HepG2 (cell line): ENCODE results near the gene ZNF284. TPM values are rescaled to one million over a fixed set of nuclear protein-coding genes. Genes with fewer than 3 reads are reported as not detected.
A peak's percentile ranks its signal among the peaks of the same experiment; 100 is the strongest.

Experiments used
- CENPBD1 ChIP-seq: sonication (generic); formaldehyde crosslinking; IDR thresholded peaks from 2 replicates; pipeline ENCODE4 v1.8.0; 2022; ENCODE audit warnings: missing genetic modification reagents, low read depth, mild to moderate bottlenecking, borderline replicate concordance
- CHD2 ChIP-seq: IDR thresholded peaks from 2 replicates; pipeline ENCODE4 v1.6.1; 2011; ENCODE audit warnings: low read depth, low read length, improper control_type of control experiment
- ELK4 ChIP-seq: sonication (generic); formaldehyde crosslinking; IDR thresholded peaks from 2 replicates; pipeline ENCODE4 v1.9.0; 2021; ENCODE audit warnings: missing genetic modification reagents, borderline replicate concordance
- FOSL2 ChIP-seq: sonication (generic); formaldehyde crosslinking; IDR thresholded peaks from 2 replicates; pipeline ENCODE4 v1.4.0; 2020; ENCODE audit warnings: missing genetic modification reagents
- HNF1B ChIP-seq: sonication (generic); formaldehyde crosslinking; IDR thresholded peaks from 2 replicates; pipeline ENCODE4 v1.5.1; 2020; ENCODE audit warnings: mild to moderate bottlenecking, moderate library complexity, missing genetic modification reagents
- KAT2B ChIP-seq: fragments of 150-350 bp; IDR thresholded peaks from 2 replicates; pipeline ENCODE4 v1.6.1; 2014; ENCODE audit warnings: low read depth, low read length, borderline replicate concordance
- RBAK ChIP-seq: sonication (generic); formaldehyde crosslinking; IDR thresholded peaks from 2 replicates; pipeline ENCODE4 v1.5.1; 2020; ENCODE audit warnings: mild to moderate bottlenecking, missing genetic modification reagents
- SALL2 ChIP-seq: sonication (generic); formaldehyde crosslinking; IDR thresholded peaks from 2 replicates; pipeline ENCODE4 v1.8.1; 2023; ENCODE audit warnings: mild to moderate bottlenecking, missing genetic modification reagents, inconsistent platforms
- SMAD1 ChIP-seq: sonication (generic); formaldehyde crosslinking; IDR thresholded peaks from 2 replicates; pipeline ENCODE4 v1.4.0; 2020; ENCODE audit warnings: missing genetic modification reagents, low read depth, mild to moderate bottlenecking, borderline replicate concordance
- SYNCRIP ChIP-seq: fragments of 200-400 bp; formaldehyde crosslinking; IDR thresholded peaks from 2 replicates; pipeline ENCODE4 v1.6.1; 2018; ENCODE audit warnings: mild to moderate bottlenecking, low read depth, low read length; ENCODE audit not compliant: insufficient read depth
- TP53 ChIP-seq: sonication (generic); formaldehyde crosslinking; conservative IDR thresholded peaks from 2 replicates; pipeline ENCODE4 v1.4.0; 2020; ENCODE audit warnings: missing genetic modification reagents
- YY1 ChIP-seq: IDR thresholded peaks from 2 replicates; pipeline ENCODE4 v1.6.1; 2011; ENCODE audit warnings: low read length, low read depth, moderate library complexity, mild to moderate bottlenecking; ENCODE audit not compliant: insufficient read depth, insufficient replicate concordance
- ZBED4 ChIP-seq: sonication (generic); formaldehyde crosslinking; IDR thresholded peaks from 2 replicates; pipeline ENCODE4 v1.4.0; 2020; ENCODE audit warnings: missing genetic modification reagents, borderline replicate concordance
- ZNF138 ChIP-seq: sonication (generic); formaldehyde crosslinking; IDR thresholded peaks from 2 replicates; pipeline ENCODE4 v1.5.0; 2020; ENCODE audit warnings: mild to moderate bottlenecking, low read depth, missing genetic modification reagents
- ZNF543 ChIP-seq: sonication (generic); formaldehyde crosslinking; IDR thresholded peaks from 2 replicates; pipeline ENCODE4 v1.4.0; 2020; ENCODE audit warnings: mild to moderate bottlenecking, missing genetic modification reagents
- ZNF557 ChIP-seq: sonication (generic); formaldehyde crosslinking; IDR thresholded peaks from 2 replicates; pipeline ENCODE4 v1.4.0; 2020; ENCODE audit warnings: missing genetic modification reagents
- ZNF570 ChIP-seq: sonication (generic); formaldehyde crosslinking; IDR thresholded peaks from 2 replicates; pipeline ENCODE4 v1.4.0; 2020; ENCODE audit warnings: mild to moderate bottlenecking, missing genetic modification reagents, borderline replicate concordance
- ZNF850 ChIP-seq: sonication (generic); formaldehyde crosslinking; conservative IDR thresholded peaks from 2 replicates; pipeline ENCODE4 v1.9.0; 2021; ENCODE audit warnings: mild to moderate bottlenecking, missing genetic modification reagents
- polyA plus RNA-seq, 8 experiments: library from polyadenylated mRNA; depleted of rRNA in 3 of 8; stranded (reverse) in 7 of 8; unstranded in 1 of 8; fragments of >200 nt; fragmentation: Illumina TruSeq in 4 of 8; extraction: Trizol in 4 of 8; gene quantifications; 2 replicates each; pipeline versions ENCODE4 v1.2.1 to v1.2.3, GENCODE V29; 2011 to 2016; ENCODE audit warnings: low read depth in 4 of 8, missing spikeins in 1 of 8, mixed read lengths in 1 of 8; ENCODE audit not compliant: insufficient read depth in 1 of 8
- total RNA-seq, 5 experiments: library from RNA; depleted of rRNA; stranded (reverse); fragments of >200 nt; fragmentation: Illumina TruSeq; extraction: Trizol; gene quantifications; 2 replicates each; pipeline ENCODE4 v1.2.3, GENCODE V29; 2016; ENCODE audit warnings: low read depth in 1 of 5

The ZNF284 gene
- total and polyA plus RNA-seq, 2 of the 13 experiments (the other 11 are each of a cell fraction or from before 2014, with no cell fraction given) = 1.2 to 2.3 TPM

GRCh38 chr19:44051650-44052402, 20.1 kb upstream of the ZNF284 start, which contains the start of gene ZNF223 (continued):
- no peak for TF ChIP-seq RBAK (CRISPR knock-in tag)
- no peak for TF ChIP-seq FOSL2 (CRISPR knock-in tag)
- TF ChIP-seq ELK4 (CRISPR knock-in tag) = no peak; the same call in 1 of the 2 replicates
- no peak for TF ChIP-seq ZNF570 (CRISPR knock-in tag)
- TF ChIP-seq ZBED4 (CRISPR knock-in tag) = no peak
- no peak for TF ChIP-seq ZNF850 (CRISPR knock-in tag)
- TF ChIP-seq SYNCRIP = no peak
- no peak for TF ChIP-seq ZNF138 (CRISPR knock-in tag)
- peak; percentile 60 for TF ChIP-seq HNF1B (CRISPR knock-in tag)
- TF ChIP-seq ZNF543 (CRISPR knock-in tag) = peak; percentile 58; the same call in 1 of the 2 replicates
- no peak for TF ChIP-seq SMAD1
- no peak for TF ChIP-seq CENPBD1 (CRISPR knock-in tag)
- TF ChIP-seq CHD2 = peak; percentile 36; the same call in 1 of the 2 replicates
- peak; percentile 28 for TF ChIP-seq YY1
- peak; percentile 74; the same call in 1 of the 2 replicates for TF ChIP-seq SALL2 (CRISPR knock-in tag)
- TF ChIP-seq TP53 (CRISPR knock-in tag) = 0 out of 2 replicates have a peak, but pooled peaks have one; percentile 35
- no peak for TF ChIP-seq KAT2B
- no peak for TF ChIP-seq ZNF557 (CRISPR knock-in tag)
